Measurements from ENCODE around the gene CRB1.

DNA sequence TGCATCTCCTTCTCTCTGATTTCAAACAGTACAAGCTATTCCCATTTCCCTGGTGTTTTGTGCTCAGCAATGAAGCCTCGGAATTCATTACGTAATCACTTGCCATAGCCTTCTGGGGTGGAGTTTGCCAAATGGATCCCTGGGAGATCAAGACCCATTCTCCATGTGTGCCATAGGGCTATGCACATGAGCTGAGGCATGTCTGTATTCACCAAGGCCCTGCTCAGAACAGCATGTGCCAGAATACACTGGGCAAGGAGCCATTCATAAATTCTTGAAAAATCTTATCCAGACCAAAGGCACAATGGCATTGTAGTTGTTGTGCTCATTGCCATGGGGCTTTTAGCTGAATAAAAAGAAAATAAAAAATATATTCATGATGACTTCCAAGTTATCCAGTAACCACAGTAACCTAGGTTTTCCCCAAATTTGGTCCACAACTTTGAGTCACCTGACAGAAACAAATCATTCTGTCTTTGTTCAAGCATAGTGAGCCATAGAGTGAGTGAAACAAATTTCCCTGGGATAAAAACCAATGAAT, 53.0 kb downstream of the CRB1 start:
- TF ChIP-seq, protein P1, sequence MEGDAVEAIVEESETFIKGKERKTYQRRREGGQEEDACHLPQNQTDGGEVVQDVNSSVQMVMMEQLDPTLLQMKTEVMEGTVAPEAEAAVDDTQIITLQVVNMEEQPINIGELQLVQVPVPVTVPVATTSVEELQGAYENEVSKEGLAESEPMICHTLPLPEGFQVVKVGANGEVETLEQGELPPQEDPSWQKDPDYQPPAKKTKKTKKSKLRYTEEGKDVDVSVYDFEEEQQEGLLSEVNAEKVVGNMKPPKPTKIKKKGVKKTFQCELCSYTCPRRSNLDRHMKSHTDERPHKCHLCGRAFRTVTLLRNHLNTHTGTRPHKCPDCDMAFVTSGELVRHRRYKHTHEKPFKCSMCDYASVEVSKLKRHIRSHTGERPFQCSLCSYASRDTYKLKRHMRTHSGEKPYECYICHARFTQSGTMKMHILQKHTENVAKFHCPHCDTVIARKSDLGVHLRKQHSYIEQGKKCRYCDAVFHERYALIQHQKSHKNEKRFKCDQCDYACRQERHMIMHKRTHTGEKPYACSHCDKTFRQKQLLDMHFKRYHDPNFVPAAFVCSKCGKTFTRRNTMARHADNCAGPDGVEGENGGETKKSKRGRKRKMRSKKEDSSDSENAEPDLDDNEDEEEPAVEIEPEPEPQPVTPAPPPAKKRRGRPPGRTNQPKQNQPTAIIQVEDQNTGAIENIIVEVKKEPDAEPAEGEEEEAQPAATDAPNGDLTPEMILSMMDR (IDR thresholded peaks at IDR 0.05 in 4 of 5, conservative IDR thresholded peaks at IDR 0.05 in 1 of 5) = no peak
- no peak for TF ChIP-seq POLR2A (IDR thresholded peaks at IDR 0.05)
